H1 (cell line): ENCODE measurements around the gene VSTM4.
A peak's percentile ranks its signal among the peaks of the same experiment; 100 is the strongest.

ENCODE experiments used
- CEBPB ChIP-seq: IDR thresholded peaks from 2 replicates; pipeline ENCODE4 v1.6.1; 2012; ENCODE audit warnings: low read depth, low read length
- GABPA ChIP-seq: IDR thresholded peaks from 2 replicates; pipeline ENCODE4 v1.6.1; 2011; ENCODE audit warnings: mild to moderate bottlenecking, low read length, moderate library complexity, borderline replicate concordance; ENCODE audit not compliant: insufficient read depth
- MAFK ChIP-seq: IDR thresholded peaks from 2 replicates; pipeline ENCODE4 v1.6.1; 2012; ENCODE audit warnings: low read depth, mild to moderate bottlenecking, improper control_type of control experiment, low read length
- RAD21 ChIP-seq, 2 experiments: IDR thresholded peaks in 1 of 2; conservative IDR thresholded peaks in 1 of 2; 2 replicates each; pipeline ENCODE4 v1.6.1; 2011; ENCODE audit warnings: low read depth in 2 of 2, low read length in 2 of 2, improper control_type of control experiment in 1 of 2, inconsistent platforms in 1 of 2, mild to moderate bottlenecking in 1 of 2, moderate library complexity in 1 of 2
- SIX5 ChIP-seq: IDR thresholded peaks from 2 replicates; pipeline ENCODE4 v1.6.1; 2011; ENCODE audit warnings: mild to moderate bottlenecking, low read depth, low read length
- TF ChIP-seq, protein P1 (sequence below), 3 experiments: IDR thresholded peaks; 1 replicate in 2 of 3; 2 replicates in 1 of 3; pipeline versions ENCODE4 v1.5.1 to v1.6.1; 2011; ENCODE audit warnings: low read length in 3 of 3, mild to moderate bottlenecking in 3 of 3, inconsistent platforms in 2 of 3, low read depth in 1 of 3, moderate library complexity in 1 of 3; ENCODE audit not compliant: insufficient read depth in 1 of 3; ENCODE audit errors: control extremely low read depth in 1 of 3

GRCh38 chr10:48981310-48981907 is 133.9 kb downstream of the VSTM4 start:
- TF ChIP-seq, protein P1, sequence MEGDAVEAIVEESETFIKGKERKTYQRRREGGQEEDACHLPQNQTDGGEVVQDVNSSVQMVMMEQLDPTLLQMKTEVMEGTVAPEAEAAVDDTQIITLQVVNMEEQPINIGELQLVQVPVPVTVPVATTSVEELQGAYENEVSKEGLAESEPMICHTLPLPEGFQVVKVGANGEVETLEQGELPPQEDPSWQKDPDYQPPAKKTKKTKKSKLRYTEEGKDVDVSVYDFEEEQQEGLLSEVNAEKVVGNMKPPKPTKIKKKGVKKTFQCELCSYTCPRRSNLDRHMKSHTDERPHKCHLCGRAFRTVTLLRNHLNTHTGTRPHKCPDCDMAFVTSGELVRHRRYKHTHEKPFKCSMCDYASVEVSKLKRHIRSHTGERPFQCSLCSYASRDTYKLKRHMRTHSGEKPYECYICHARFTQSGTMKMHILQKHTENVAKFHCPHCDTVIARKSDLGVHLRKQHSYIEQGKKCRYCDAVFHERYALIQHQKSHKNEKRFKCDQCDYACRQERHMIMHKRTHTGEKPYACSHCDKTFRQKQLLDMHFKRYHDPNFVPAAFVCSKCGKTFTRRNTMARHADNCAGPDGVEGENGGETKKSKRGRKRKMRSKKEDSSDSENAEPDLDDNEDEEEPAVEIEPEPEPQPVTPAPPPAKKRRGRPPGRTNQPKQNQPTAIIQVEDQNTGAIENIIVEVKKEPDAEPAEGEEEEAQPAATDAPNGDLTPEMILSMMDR (IDR thresholded peaks at IDR 0.05; ENCODE audit: control extremely low read depth in 1 of 3, insufficient read depth in 1 of 3, low read depth in 1 of 3, low read length in 3 of 3) = peak; percentile 84 to 98 (median 93)
- TF ChIP-seq MAFK = no peak
- TF ChIP-seq GABPA = no peak
- no peak for TF ChIP-seq SIX5
- TF ChIP-seq RAD21 (IDR thresholded peaks at IDR 0.05 in 1 of 2, conservative IDR thresholded peaks at IDR 0.05 in 1 of 2; ENCODE audit: low read depth in 2 of 2, low read length in 2 of 2) = peak; percentile 92 to 97
- TF ChIP-seq CEBPB = no peak
